Measurements from ENCODE around the gene CFAP221. TPM values are rescaled to one million over a fixed set of nuclear protein-coding genes. Genes with fewer than 3 reads are reported as not detected.

CFAP221 gene
- total and polyA plus RNA-seq, 10 of the 15 experiments (the other 5 are each of a cell fraction or from before 2014, with no cell fraction given), result not detected

- no peak overlapping the region for H3K4me2 ChIP-seq (ENCODE audit: control insufficient read depth, insufficient read depth)
- no peak overlapping the region for H3K27ac ChIP-seq (ENCODE audit: control insufficient read depth, insufficient read depth)
- no peak overlapping the region for H3K4me3 ChIP-seq
- H3K79me2 ChIP-seq (ENCODE audit: control insufficient read depth, insufficient read depth, low read length), result no peaks in the 10 kb centered on the region
- no TSS peak for BruUV-seq (replicated peaks)
- CTCF ChIA-PET, result no interaction called here
- intact Hi-C loops (cut with micrococcal nuclease; ENCODE audit: unreplicated experiment) (no loop called here), in situ Hi-C loops (cut with MboI) (no loop called here)
- H4K20me1 ChIP-seq (ENCODE audit: control insufficient read depth, insufficient read depth), result no peaks in the 10 kb centered on the region
- ATAC-seq (no peak), DNase-seq (ENCODE audit: low read depth, low spot score) (no peak), FAIRE-seq (no peak)
- H3K36me3 ChIP-seq (ENCODE audit: control insufficient read depth in 2 of 2, insufficient read depth in 2 of 2, low read length in 1 of 2), result no peaks in the 10 kb centered on the region
- no peaks in the 10 kb centered on the region for H3K9me3 ChIP-seq (replicated peaks; ENCODE audit: control insufficient read depth, insufficient read depth, low read length)
- no peak overlapping the region for H2AFZ ChIP-seq (ENCODE audit: control insufficient read depth, low read depth, low read length)
- RAD21 ChIA-PET (ENCODE audit: unreplicated experiment), result no interaction called here
- H3K27me3 ChIP-seq (replicated peaks in 1 of 2; ENCODE audit: control insufficient read depth in 2 of 2, insufficient read depth in 2 of 2, low read length in 1 of 2), result peaks cover 3 to 7% of the 10 kb centered on the region in 2 experiments; a peak in 2 of 4 replicates
- SMC1A ChIA-PET (ENCODE audit: uncharacterized antibody, unreplicated experiment), result no interaction called here
- no peak for TF ChIP-seq TARDBP (IDR thresholded peaks at IDR 0.05; ENCODE audit: borderline replicate concordance)
- no peak for TF ChIP-seq MTA2 (IDR thresholded peaks at IDR 0.05; ENCODE audit: low read depth)
- no peak for TF ChIP-seq IRF5 (IDR thresholded peaks at IDR 0.05; ENCODE audit: borderline replicate concordance)
- TF ChIP-seq IKZF1 (conservative IDR thresholded peaks at IDR 0.05), result no peak
- TF ChIP-seq NFIC (IDR thresholded peaks at IDR 0.05; ENCODE audit: low read depth, low read length), result no peak
- no peak for TF ChIP-seq BHLHE40 (IDR thresholded peaks at IDR 0.05; ENCODE audit: borderline replicate concordance in 1 of 2, low read depth in 2 of 2, low read length in 1 of 2)
- TF ChIP-seq FOXK2 (IDR thresholded peaks at IDR 0.05), result no peak
- TF ChIP-seq SMAD1 (IDR thresholded peaks at IDR 0.05; ENCODE audit: low read depth, partially characterized antibody), result no peak
- no peak for TF ChIP-seq FOS (IDR thresholded peaks at IDR 0.05; ENCODE audit: borderline replicate concordance, extremely low read depth, insufficient read length)
- no peaks in the 10 kb centered on the region; the same call in 1 of the 2 replicates for H3K4me1 ChIP-seq (ENCODE audit: control insufficient read depth, insufficient read depth, low read length)
- WGBS (ENCODE audit: insufficient coverage, insufficient replicate concordance, low lambda C conversion rate, missing lambda C conversion rate), result 22% methylated on average over 3 of the region's 3 CpGs
- POLR2A ChIA-PET, result no interaction called here
- no peak overlapping the region for H3K9ac ChIP-seq (ENCODE audit: control insufficient read depth, insufficient read depth, low read length)
Observed at GRCh38 chr2:119520696-119521432, 23.4 kb upstream of the CFAP221 start.
